Fibroblast of pulmonary artery (primary cell): ENCODE results near the gene ZNF324B.

Experiments used
- DNase-seq: peaks from one replicate; pipeline ENCODE4 v3.0.0-alpha.2; 2010; ENCODE audit warnings: low read depth
- H3K4me3 ChIP-seq: replicated peaks from 2 replicates; pipeline ENCODE4 v1.5.1; 2011; ENCODE audit warnings: low read depth, mild to moderate bottlenecking, control low read depth, low read length, moderate library complexity
- CTCF ChIP-seq: IDR thresholded peaks from 2 replicates; pipeline ENCODE4 v1.5.1; 2011; ENCODE audit warnings: mild to moderate bottlenecking, control low read depth, low read length, inconsistent platforms; ENCODE audit errors: missing control alignments

Gene ZNF324B

GRCh38 chr19:58409010-58409790 is 42.2 kb upstream of the ZNF324B start:
- peak overlapping the region; percentile 91 for H3K4me3 ChIP-seq
- no peak for TF ChIP-seq CTCF
- DNase-seq: no peak

- no peak for TF ChIP-seq CTCF
- no peak for DNase-seq
- no peak overlapping the region for H3K4me3 ChIP-seq
Measured at GRCh38 chr19:58416604-58417003, 34.8 kb upstream of the ZNF324B start.

GRCh38 chr19:58417071-58417470 is 34.4 kb upstream of the ZNF324B start:
- DNase-seq: no peak
- no peak overlapping the region for H3K4me3 ChIP-seq
- TF ChIP-seq CTCF: no peak

- TF ChIP-seq CTCF: no peak
- no peak for DNase-seq
Measured at GRCh38 chr19:58428617-58429016, 22.8 kb upstream of the ZNF324B start.

GRCh38 chr19:58429745-58430144 is 21.7 kb upstream of the ZNF324B start:
- H3K4me3 ChIP-seq: no peak overlapping the region
- no peak for DNase-seq
- TF ChIP-seq CTCF: no peak

More at GRCh38 chr19:58428617-58429016, 22.8 kb upstream of the ZNF324B start:
- no peak overlapping the region for H3K4me3 ChIP-seq

GRCh38 chr19:58434217-58434616 is 17.2 kb upstream of the ZNF324B start:
- no peak for TF ChIP-seq CTCF
- no peak overlapping the region for H3K4me3 ChIP-seq
- peak; percentile 31 for DNase-seq
